IMR-90 (cell line): Measurements from ENCODE around the gene TTC23L. TPM values are rescaled to one million over a fixed set of nuclear protein-coding genes. Genes with fewer than 3 reads are reported as not detected.

ENCODE experiments used
- ATAC-seq: fragments of 200-7000 bp; cut with Tn5 transposase; 2 replicates; pipeline ENCODE4 v1.9.1; 2020; ENCODE audit warnings: low read depth, mild to moderate bottlenecking, moderate library complexity
- BruUV-seq: library from RNA; stranded (reverse); fragments of 400-500 nt; replicated peaks from 2 replicates; lab custom pipeline; 2021; lab: Mats Ljungman, UMichigan
- CTCF ChIA-PET: fragments of 300-600 bp; formaldehyde crosslinking; extraction: SDS; loops from one replicate; lab custom pipeline; 2021; ENCODE audit warnings: antibody characterized with exemption; lab: Yijun Ruan, JAX
- POLR2A ChIA-PET: fragments of 300-600 bp; sonication (Branson Sonifier 250); formaldehyde crosslinking; loops from one replicate; lab custom pipeline; 2022; ENCODE audit warnings: antibody characterized with exemption; ENCODE audit not compliant: unreplicated experiment; lab: Charles Lee
- DNase-seq: peaks from one replicate; pipeline ENCODE4 v3.0.0; 2013
- H2AFZ ChIP-seq: replicated peaks from 2 replicates; pipeline ENCODE3; 2013; ENCODE audit warnings: low read length, mild to moderate bottlenecking; ENCODE audit not compliant: poor library complexity
- H2AK5ac ChIP-seq: 2 replicates; pipeline ENCODE4 v1.6.1; 2013; ENCODE audit warnings: low read depth, low read length, inconsistent platforms
- H2AK9ac ChIP-seq: replicated peaks from 2 replicates; pipeline ENCODE3; 2013; ENCODE audit warnings: mild to moderate bottlenecking, low read depth, low read length, moderate library complexity; ENCODE audit not compliant: poor library complexity
- H2BK120ac ChIP-seq: 2 replicates; pipeline ENCODE4 v1.6.1; 2013; ENCODE audit warnings: low read depth, low read length, inconsistent platforms
- H2BK15ac ChIP-seq: 3 replicates; pipeline ENCODE4 v1.6.1; 2013; ENCODE audit warnings: low read depth, low read length, inconsistent platforms
- H2BK20ac ChIP-seq: 2 replicates; pipeline ENCODE4 v1.6.1; 2013; ENCODE audit warnings: low read depth, mild to moderate bottlenecking, inconsistent platforms, low read length, moderate library complexity
- H2BK5ac ChIP-seq: 2 replicates; pipeline ENCODE4 v1.6.1; 2013; ENCODE audit warnings: mild to moderate bottlenecking, low read depth, low read length, inconsistent platforms; ENCODE audit not compliant: poor library complexity, severe bottlenecking
- H3K14ac ChIP-seq: replicated peaks from 2 replicates; pipeline ENCODE4 v1.6.1; 2013; ENCODE audit warnings: low read depth, low read length, inconsistent platforms
- H3K18ac ChIP-seq: 2 replicates; pipeline ENCODE4 v1.6.1; 2013; ENCODE audit warnings: low read depth, low read length, control low read depth
- H3K23ac ChIP-seq: 2 replicates; pipeline ENCODE4 v1.6.1; 2013; ENCODE audit warnings: low read depth, low read length, inconsistent platforms
- H3K27ac ChIP-seq: 2 replicates; pipeline ENCODE4 v1.5.1; 2013; ENCODE audit warnings: mild to moderate bottlenecking, control low read depth, low read length; ENCODE audit not compliant: insufficient read depth
- H3K27me3 ChIP-seq: 2 replicates; pipeline ENCODE4 v1.6.1; 2013; ENCODE audit warnings: low read length; ENCODE audit not compliant: control insufficient read depth, insufficient read depth
- H3K36me3 ChIP-seq: 2 replicates; pipeline ENCODE4 v1.6.1; 2013; ENCODE audit warnings: low read length, mixed read lengths; ENCODE audit not compliant: control insufficient read depth, insufficient read depth
- H3K4ac ChIP-seq: 2 replicates; pipeline ENCODE4 v1.6.1; 2013; ENCODE audit warnings: low read depth, low read length, inconsistent platforms
- H3K4me1 ChIP-seq: 2 replicates; pipeline ENCODE4 v1.6.1; 2013; ENCODE audit warnings: low read length, mixed read lengths; ENCODE audit not compliant: control insufficient read depth, insufficient read depth
- H3K4me2 ChIP-seq: 2 replicates; pipeline ENCODE4 v1.6.1; 2013; ENCODE audit warnings: low read depth, mild to moderate bottlenecking, control low read depth, low read length, moderate library complexity
- H3K4me3 ChIP-seq: 2 replicates; pipeline ENCODE4 v1.5.1; 2013; ENCODE audit warnings: low read depth, mild to moderate bottlenecking, control low read depth, low read length, moderate library complexity; ENCODE audit not compliant: insufficient read depth
- H3K56ac ChIP-seq: 2 replicates; pipeline ENCODE4 v1.6.1; 2013; ENCODE audit warnings: low read length, inconsistent platforms; ENCODE audit not compliant: insufficient read depth; ENCODE audit errors: extremely low read depth
- H3K79me1 ChIP-seq, 2 experiments: 2 replicates each; pipeline ENCODE4 v1.6.1; 2013; ENCODE audit warnings: low read length in 2 of 2, inconsistent platforms in 1 of 2, low read depth in 1 of 2
- H3K9ac ChIP-seq: 2 replicates; pipeline ENCODE4 v1.6.1; 2013; ENCODE audit warnings: low read depth, low read length, control low read depth
- H3K9me1 ChIP-seq: 2 replicates; pipeline ENCODE4 v1.6.1; 2013; ENCODE audit warnings: low read length, inconsistent platforms; ENCODE audit not compliant: insufficient read depth
- H3K9me3 ChIP-seq: 2 replicates; pipeline ENCODE4 v1.6.1; 2013; ENCODE audit warnings: low read length; ENCODE audit not compliant: control insufficient read depth, insufficient read depth
- H4K20me1 ChIP-seq: 2 replicates; pipeline ENCODE4 v1.6.1; 2013; ENCODE audit warnings: low read length, inconsistent platforms; ENCODE audit not compliant: insufficient read depth
- H4K5ac ChIP-seq: 2 replicates; pipeline ENCODE4 v1.6.1; 2013; ENCODE audit warnings: mild to moderate bottlenecking, low read depth, low read length, control low read depth
- H4K8ac ChIP-seq, 2 experiments: 2 replicates each; pipeline ENCODE4 v1.6.1; 2013; ENCODE audit warnings: low read depth in 2 of 2, low read length in 2 of 2, control low read depth in 1 of 2, inconsistent platforms in 1 of 2
- H4K91ac ChIP-seq: 2 replicates; pipeline ENCODE4 v1.6.1; 2013; ENCODE audit warnings: low read depth, low read length, inconsistent platforms; ENCODE audit not compliant: insufficient read depth
- BHLHE40 ChIP-seq: fragments of 150-350 bp; IDR thresholded peaks from 2 replicates; pipeline ENCODE4 v1.6.1; 2016; ENCODE audit warnings: mild to moderate bottlenecking, low read depth, low read length
- CEBPB ChIP-seq: IDR thresholded peaks from 2 replicates; pipeline ENCODE4 v1.6.1; 2012; ENCODE audit warnings: low read depth, low read length, improper control_type of control experiment
- CHD1 ChIP-seq: IDR thresholded peaks from 2 replicates; pipeline ENCODE4 v1.6.1; 2012; ENCODE audit warnings: low read depth, low read length, improper control_type of control experiment
- FOS ChIP-seq: fragments of 150-350 bp; IDR thresholded peaks from 2 replicates; pipeline ENCODE4 v1.6.1; 2016; ENCODE audit warnings: low read depth, low read length
- MAFK ChIP-seq: IDR thresholded peaks from 2 replicates; pipeline ENCODE4 v1.6.1; 2012; ENCODE audit warnings: low read depth, low read length, improper control_type of control experiment
- MAZ ChIP-seq: IDR thresholded peaks from 2 replicates; pipeline ENCODE4 v1.6.1; 2012; ENCODE audit warnings: low read depth, mild to moderate bottlenecking, low read length, improper control_type of control experiment, moderate library complexity, borderline replicate concordance
- POLR2A ChIP-seq: IDR thresholded peaks from 2 replicates; pipeline ENCODE4 v1.6.1; 2012; ENCODE audit warnings: mild to moderate bottlenecking, low read depth, low read length
- RAD21 ChIP-seq: IDR thresholded peaks from 2 replicates; pipeline ENCODE4 v1.6.1; 2012; ENCODE audit warnings: low read length, improper control_type of control experiment
- RCOR1 ChIP-seq: IDR thresholded peaks from 2 replicates; pipeline ENCODE4 v1.6.1; 2012; ENCODE audit warnings: mild to moderate bottlenecking, low read length, improper control_type of control experiment; ENCODE audit not compliant: insufficient replicate concordance
- RFX5 ChIP-seq: IDR thresholded peaks from 2 replicates; pipeline ENCODE4 v1.8.0; 2012; ENCODE audit warnings: low read depth, mild to moderate bottlenecking, low read length, moderate library complexity
- SMC3 ChIP-seq: fragments of 150-350 bp; IDR thresholded peaks from 2 replicates; pipeline ENCODE4 v1.6.1; 2016; ENCODE audit warnings: low read depth, mild to moderate bottlenecking, antibody characterized with exemption, low read length, moderate library complexity
- dilution Hi-C: fragments of 300-500 bp; cut with HindIII; formaldehyde crosslinking; loops from one replicate; pipeline ENCODE4 v1.14.3; 2018; ENCODE audit warnings: low sequenced_read_pairs; ENCODE audit not compliant: unreplicated experiment
- in situ Hi-C: fragments of 300-500 bp; cut with MboI; formaldehyde crosslinking; loops from 3 replicates; pipeline ENCODE4 v1.14.3; 2019; ENCODE audit warnings: low sequenced_read_pairs, inconsistent platforms, mixed read lengths
- intact Hi-C: fragments of 100-400 bp; cut with micrococcal nuclease; formaldehyde crosslinking; loops from 2 replicates; pipeline ENCODE4 v1.10.0; 2022
- polyA plus RNA-seq, 3 experiments: library from polyadenylated mRNA; depleted of rRNA; stranded (reverse); fragments of >200 nt; gene quantifications; 2 replicates each; pipeline ENCODE4 v1.2.3, GENCODE V29; 2012; ENCODE audit warnings: low replicate concordance in 1 of 3
- total RNA-seq: library from RNA; depleted of rRNA; stranded (reverse); fragments of >200 nt; gene quantifications from 2 replicates; pipeline ENCODE4 v1.2.3, GENCODE V29; 2012
- TF ChIP-seq, protein P1 (sequence below): fragments of 150-350 bp; IDR thresholded peaks from 2 replicates; pipeline ENCODE4 v1.6.1; 2017; ENCODE audit warnings: mild to moderate bottlenecking, antibody characterized with exemption, low read length, low read depth
- TF ChIP-seq, protein P2 (sequence below): conservative IDR thresholded peaks from 2 replicates; pipeline ENCODE4 v1.5.1; 2012; ENCODE audit warnings: mild to moderate bottlenecking, low read depth, low read length, improper control_type of control experiment
- TF ChIP-seq, protein P3 (sequence below): fragments of 150-350 bp; IDR thresholded peaks from 2 replicates; pipeline ENCODE4 v1.6.1; 2016; ENCODE audit warnings: low read depth, mild to moderate bottlenecking, low read length, moderate library complexity, borderline replicate concordance

TTC23L gene
- total and polyA plus RNA-seq, 2 of the 4 experiments (the other 2 are of a cell fraction) = under 0.01 TPM; not detected in 1

DNA sequence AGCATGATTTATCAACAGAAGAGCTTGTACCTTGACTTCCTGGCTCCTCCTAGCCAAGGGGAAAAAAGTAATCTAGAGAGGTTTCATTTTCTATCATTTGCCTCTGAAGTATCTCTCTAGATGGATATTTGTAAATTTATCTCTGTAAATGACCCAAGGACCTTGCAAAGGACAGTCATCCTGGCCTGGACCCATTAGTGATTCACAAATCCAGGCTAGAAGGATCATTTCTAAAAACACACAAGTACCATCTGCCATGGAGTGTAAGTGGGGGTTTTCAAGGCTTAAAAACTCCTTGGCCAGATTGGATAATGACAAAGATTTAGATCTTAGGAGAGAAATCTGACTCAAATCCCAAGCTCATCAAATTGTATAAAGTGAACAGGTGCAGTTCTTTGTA is 8.1 kb downstream of the TTC23L start:
- no peak overlapping the region for H2AK5ac ChIP-seq
- no peak overlapping the region for H3K56ac ChIP-seq
- no peak overlapping the region for H4K8ac ChIP-seq
- no peak overlapping the region for H2BK15ac ChIP-seq
- in situ Hi-C loops = no loop called here
- no peak overlapping the region for H3K4ac ChIP-seq
- no peaks in the 10 kb centered on the region for H3K36me3 ChIP-seq
- H2BK5ac ChIP-seq = no peak overlapping the region
- peaks cover 3% of the 10 kb centered on the region; the same call in 1 of the 2 replicates for H3K4me1 ChIP-seq
- no peak overlapping the region for H3K14ac ChIP-seq
- intact Hi-C loops = no loop called here
- no peak overlapping the region for H3K18ac ChIP-seq
- H4K5ac ChIP-seq = no peak overlapping the region
- ChIA-PET POLR2A (interaction anchor here (0.6 kb wide), 1 partner anchor 123 kb away, joined by 4 read pairs; no protein-coding TSS in a partner anchor), CTCF (no interaction called here)
- H2BK120ac ChIP-seq = no peak overlapping the region
- H2AFZ ChIP-seq = no peak overlapping the region
- dilution Hi-C loops = no loop called here
- no peaks in the 10 kb centered on the region for H3K9me1 ChIP-seq
- BruUV-seq = no TSS peak
- no peak overlapping the region for H3K23ac ChIP-seq
- H3K9ac ChIP-seq = no peak overlapping the region
- no peak for DNase-seq
- TF ChIP-seq CEBPB (no peak), RFX5 (no peak), RAD21 (no peak), MAFK (no peak), BHLHE40 (no peak), MAZ (no peak), CHD1 (no peak), RCOR1 (no peak), POLR2A (no peak), FOS (no peak), SMC3 (no peak)
- TF ChIP-seq, protein P1, sequence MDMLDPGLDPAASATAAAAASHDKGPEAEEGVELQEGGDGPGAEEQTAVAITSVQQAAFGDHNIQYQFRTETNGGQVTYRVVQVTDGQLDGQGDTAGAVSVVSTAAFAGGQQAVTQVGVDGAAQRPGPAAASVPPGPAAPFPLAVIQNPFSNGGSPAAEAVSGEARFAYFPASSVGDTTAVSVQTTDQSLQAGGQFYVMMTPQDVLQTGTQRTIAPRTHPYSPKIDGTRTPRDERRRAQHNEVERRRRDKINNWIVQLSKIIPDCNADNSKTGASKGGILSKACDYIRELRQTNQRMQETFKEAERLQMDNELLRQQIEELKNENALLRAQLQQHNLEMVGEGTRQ = no peak
- TF ChIP-seq, protein P2, sequence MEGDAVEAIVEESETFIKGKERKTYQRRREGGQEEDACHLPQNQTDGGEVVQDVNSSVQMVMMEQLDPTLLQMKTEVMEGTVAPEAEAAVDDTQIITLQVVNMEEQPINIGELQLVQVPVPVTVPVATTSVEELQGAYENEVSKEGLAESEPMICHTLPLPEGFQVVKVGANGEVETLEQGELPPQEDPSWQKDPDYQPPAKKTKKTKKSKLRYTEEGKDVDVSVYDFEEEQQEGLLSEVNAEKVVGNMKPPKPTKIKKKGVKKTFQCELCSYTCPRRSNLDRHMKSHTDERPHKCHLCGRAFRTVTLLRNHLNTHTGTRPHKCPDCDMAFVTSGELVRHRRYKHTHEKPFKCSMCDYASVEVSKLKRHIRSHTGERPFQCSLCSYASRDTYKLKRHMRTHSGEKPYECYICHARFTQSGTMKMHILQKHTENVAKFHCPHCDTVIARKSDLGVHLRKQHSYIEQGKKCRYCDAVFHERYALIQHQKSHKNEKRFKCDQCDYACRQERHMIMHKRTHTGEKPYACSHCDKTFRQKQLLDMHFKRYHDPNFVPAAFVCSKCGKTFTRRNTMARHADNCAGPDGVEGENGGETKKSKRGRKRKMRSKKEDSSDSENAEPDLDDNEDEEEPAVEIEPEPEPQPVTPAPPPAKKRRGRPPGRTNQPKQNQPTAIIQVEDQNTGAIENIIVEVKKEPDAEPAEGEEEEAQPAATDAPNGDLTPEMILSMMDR = no peak
- TF ChIP-seq, protein P3, sequence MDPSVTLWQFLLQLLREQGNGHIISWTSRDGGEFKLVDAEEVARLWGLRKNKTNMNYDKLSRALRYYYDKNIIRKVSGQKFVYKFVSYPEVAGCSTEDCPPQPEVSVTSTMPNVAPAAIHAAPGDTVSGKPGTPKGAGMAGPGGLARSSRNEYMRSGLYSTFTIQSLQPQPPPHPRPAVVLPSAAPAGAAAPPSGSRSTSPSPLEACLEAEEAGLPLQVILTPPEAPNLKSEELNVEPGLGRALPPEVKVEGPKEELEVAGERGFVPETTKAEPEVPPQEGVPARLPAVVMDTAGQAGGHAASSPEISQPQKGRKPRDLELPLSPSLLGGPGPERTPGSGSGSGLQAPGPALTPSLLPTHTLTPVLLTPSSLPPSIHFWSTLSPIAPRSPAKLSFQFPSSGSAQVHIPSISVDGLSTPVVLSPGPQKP = no peak
- H3K27me3 ChIP-seq = no peaks in the 10 kb centered on the region
- H3K27ac ChIP-seq = no peak overlapping the region
- no peak overlapping the region for H3K4me2 ChIP-seq
- H3K9me3 ChIP-seq = peaks cover 2% of the 10 kb centered on the region; the same call in 1 of the 2 replicates
- H2BK20ac ChIP-seq = no peak overlapping the region
- no peaks in the 10 kb centered on the region for H3K79me1 ChIP-seq
- ATAC-seq = no peak
- no peaks in the 10 kb centered on the region for H4K20me1 ChIP-seq
- no peak overlapping the region for H2AK9ac ChIP-seq
- H4K91ac ChIP-seq = no peak overlapping the region
- no peak overlapping the region for H3K4me3 ChIP-seq
